SK-N-SH treated with all-trans-retinoic acid at 6 μM for 48 hours (cell line): ENCODE data around the gene RFX6.

ENCODE experiments used
- ATAC-seq: fragments of 200-7000 bp; cut with Tn5 transposase; 3 replicates; pipeline ENCODE4 v1.9.1; 2020; ENCODE audit warnings: mild to moderate bottlenecking, moderate library complexity
- ARNTL ChIP-seq: fragments of 450-650 bp; formaldehyde crosslinking; IDR thresholded peaks from 2 replicates; pipeline ENCODE4 v1.5.0; 2020; ENCODE audit warnings: low read depth, mild to moderate bottlenecking, moderate library complexity, borderline replicate concordance
- BACH2 ChIP-seq: fragments of 250-450 bp; sonication (Bioruptor Pico); IDR thresholded peaks from 2 replicates; pipeline ENCODE4 v1.9.0; 2021; ENCODE audit warnings: mild to moderate bottlenecking, borderline replicate concordance
- CREB5 ChIP-seq: fragments of 250-450 bp; sonication (Bioruptor Pico); IDR thresholded peaks from 2 replicates; pipeline ENCODE4 v1.5.1; 2020; ENCODE audit warnings: low read depth, mild to moderate bottlenecking, moderate library complexity
- CSDC2 ChIP-seq: fragments of 250-450 bp; sonication (Bioruptor Pico); IDR thresholded peaks from 2 replicates; pipeline ENCODE4 v1.5.0; 2020; ENCODE audit warnings: mild to moderate bottlenecking, moderate library complexity
- CSRNP3 ChIP-seq: fragments of 250-450 bp; sonication (Bioruptor Pico); IDR thresholded peaks from 2 replicates; pipeline ENCODE4 v1.5.1; 2021; ENCODE audit warnings: mild to moderate bottlenecking, moderate library complexity
- ESRRG ChIP-seq: fragments of 250-450 bp; sonication (Bioruptor Pico); IDR thresholded peaks from 2 replicates; pipeline ENCODE4 v1.6.1; 2021; ENCODE audit warnings: mild to moderate bottlenecking
- GLIS3 ChIP-seq: fragments of 250-450 bp; sonication (Bioruptor Pico); IDR thresholded peaks from 2 replicates; pipeline ENCODE4 v1.5.0; 2020; ENCODE audit warnings: mild to moderate bottlenecking, moderate library complexity
- ISL1 ChIP-seq: fragments of 250-450 bp; sonication (Bioruptor Pico); IDR thresholded peaks from 2 replicates; pipeline ENCODE4 v2.1.2; 2022; ENCODE audit warnings: mild to moderate bottlenecking, moderate library complexity
- OSR1 ChIP-seq: fragments of 250-450 bp; sonication (Bioruptor Pico); IDR thresholded peaks from 2 replicates; pipeline ENCODE4 v1.8.0; 2022; ENCODE audit warnings: moderate library complexity, mild to moderate bottlenecking, inconsistent platforms
- PATZ1 ChIP-seq: fragments of 250-450 bp; sonication (Bioruptor Pico); IDR thresholded peaks from 2 replicates; pipeline ENCODE4 v1.8.0; 2020; ENCODE audit warnings: mild to moderate bottlenecking, moderate library complexity, borderline replicate concordance
- POU6F1 ChIP-seq: fragments of 250-450 bp; sonication (Bioruptor Pico); IDR thresholded peaks from 2 replicates; pipeline ENCODE4 v1.8.0; 2021; ENCODE audit warnings: low read depth, mild to moderate bottlenecking, moderate library complexity, borderline replicate concordance
- PPARA ChIP-seq: fragments of 250-450 bp; sonication (Bioruptor Pico); IDR thresholded peaks from 2 replicates; pipeline ENCODE4 v1.5.0; 2020; ENCODE audit warnings: mild to moderate bottlenecking, borderline replicate concordance
- RARB ChIP-seq: fragments of 250-450 bp; sonication (Bioruptor Pico); IDR thresholded peaks from 2 replicates; pipeline ENCODE4 v1.8.0; 2021; ENCODE audit warnings: mild to moderate bottlenecking, moderate library complexity
- SNAI2 ChIP-seq: fragments of 250-450 bp; sonication (Bioruptor Pico); IDR thresholded peaks from 2 replicates; pipeline ENCODE4 v1.5.0; 2020; ENCODE audit warnings: mild to moderate bottlenecking, moderate library complexity
- TCF4 ChIP-seq: fragments of 250-450 bp; sonication (Bioruptor Pico); IDR thresholded peaks from 2 replicates; pipeline ENCODE4 v1.8.0; 2021; ENCODE audit warnings: mild to moderate bottlenecking, moderate library complexity, borderline replicate concordance
- TOX ChIP-seq: fragments of 250-450 bp; sonication (Bioruptor Pico); IDR thresholded peaks from 2 replicates; pipeline ENCODE4 v1.8.0; 2021; ENCODE audit warnings: mild to moderate bottlenecking, moderate library complexity, borderline replicate concordance
- ZC3H10 ChIP-seq: fragments of 250-450 bp; sonication (Bioruptor Pico); IDR thresholded peaks from 2 replicates; pipeline ENCODE4 v1.5.1; 2021; ENCODE audit warnings: mild to moderate bottlenecking, moderate library complexity
- ZFP3 ChIP-seq: fragments of 250-450 bp; sonication (Bioruptor Pico); IDR thresholded peaks from 2 replicates; pipeline ENCODE4 v1.5.0; 2020; ENCODE audit warnings: mild to moderate bottlenecking, moderate library complexity
- ZFP30 ChIP-seq: fragments of 450-650 bp; formaldehyde crosslinking; IDR thresholded peaks from 2 replicates; pipeline ENCODE4 v1.5.0; 2022; ENCODE audit warnings: mild to moderate bottlenecking, moderate library complexity
- ZNF8 ChIP-seq: fragments of 450-650 bp; formaldehyde crosslinking; IDR thresholded peaks from 2 replicates; pipeline ENCODE4 v1.5.0; 2020; ENCODE audit warnings: mild to moderate bottlenecking, moderate library complexity
- TF ChIP-seq, protein P1 (sequence below): fragments of 250-450 bp; sonication (Bioruptor Pico); IDR thresholded peaks from 2 replicates; pipeline ENCODE4 v1.5.0; 2020; ENCODE audit warnings: mild to moderate bottlenecking, moderate library complexity

Gene RFX6

GRCh38 chr6:116954335-116954734 is 77.3 kb downstream of the RFX6 start:
- no peak for ATAC-seq
- TF ChIP-seq ZNF8 (no peak), GLIS3 (CRISPR knock-in tag) (no peak), TOX (CRISPR knock-in tag) (no peak), ZFP3 (CRISPR knock-in tag) (no peak), CREB5 (CRISPR knock-in tag) (no peak), CSDC2 (CRISPR knock-in tag) (no peak), ESRRG (CRISPR knock-in tag) (no peak), ARNTL (CRISPR knock-in tag) (no peak), POU6F1 (no peak), OSR1 (CRISPR knock-in tag) (no peak), RARB (CRISPR knock-in tag) (no peak), ISL1 (CRISPR knock-in tag) (no peak), SNAI2 (CRISPR knock-in tag) (no peak)

DNA sequence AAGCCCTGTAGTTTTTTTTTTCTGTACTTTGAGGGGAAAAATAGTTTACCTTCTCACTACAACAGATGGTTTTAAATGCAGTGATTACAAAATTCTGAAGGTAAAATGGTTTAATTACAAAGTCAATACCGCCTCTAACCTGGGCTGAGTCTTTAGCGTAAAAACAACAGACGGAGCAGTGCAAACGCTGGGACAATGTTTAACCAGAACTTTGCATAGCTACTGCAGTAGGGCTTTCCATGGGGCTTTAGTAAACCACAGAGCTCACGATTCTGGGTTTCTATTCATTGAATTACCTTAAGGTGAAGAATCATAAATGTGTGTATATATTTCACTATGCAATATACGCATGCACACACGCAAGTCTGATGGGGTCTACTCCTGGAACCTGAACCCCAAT is 77.9 kb downstream of the RFX6 start:
- no peak for ATAC-seq
- TF ChIP-seq ZNF8 (no peak), ZFP3 (CRISPR knock-in tag) (no peak), RARB (CRISPR knock-in tag) (no peak)

DNA sequence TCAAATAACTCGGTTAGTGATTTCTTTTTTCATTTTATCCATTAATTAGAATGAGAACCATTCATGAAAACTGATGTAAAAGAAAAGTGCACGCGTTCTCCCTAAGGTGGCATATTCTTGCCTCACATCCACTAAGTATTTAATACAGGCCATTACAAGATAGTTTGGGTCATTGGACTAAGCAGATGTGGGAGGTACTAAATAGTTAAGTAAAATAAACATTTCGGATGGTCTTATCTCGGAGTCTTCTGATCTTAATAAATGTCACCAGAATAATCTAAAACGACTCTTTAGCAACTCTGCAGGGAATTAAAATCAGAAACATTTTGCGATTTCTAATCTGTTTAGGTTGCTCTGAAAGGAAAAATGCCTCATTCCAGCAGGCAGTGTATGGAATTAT is 78.7 kb downstream of the RFX6 start:
- ATAC-seq: no peak
- TF ChIP-seq BACH2 (CRISPR knock-in tag) (no peak), ESRRG (CRISPR knock-in tag) (no peak), PATZ1 (no peak), ZFP3 (CRISPR knock-in tag) (no peak), ARNTL (CRISPR knock-in tag) (no peak), CSRNP3 (no peak), ZC3H10 (CRISPR knock-in tag) (no peak), TCF4 (CRISPR knock-in tag) (no peak), CSDC2 (CRISPR knock-in tag) (no peak), SNAI2 (CRISPR knock-in tag) (no peak)

DNA sequence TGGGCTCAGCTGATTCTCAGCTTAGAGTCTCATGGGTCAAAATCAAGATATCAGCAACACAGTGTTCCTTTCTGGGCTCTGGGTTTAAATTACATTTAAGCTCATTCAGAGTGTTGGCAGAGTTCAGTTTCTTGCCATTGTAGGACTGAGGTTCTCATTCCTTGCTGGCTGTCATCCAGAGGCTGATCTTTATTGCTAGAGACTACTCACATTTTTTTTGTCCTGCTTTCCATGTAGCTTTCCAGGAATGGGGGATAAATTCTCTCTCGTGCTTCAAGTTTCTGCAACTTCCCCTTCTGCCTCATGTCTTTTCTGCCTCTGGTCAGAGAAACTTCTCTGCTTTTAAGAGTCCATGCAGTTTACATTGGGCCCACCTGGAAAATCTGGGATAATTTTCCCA is 86.9 kb downstream of the RFX6 start:
- ATAC-seq: no peak
- TF ChIP-seq TCF4 (CRISPR knock-in tag) (no peak), ISL1 (CRISPR knock-in tag) (no peak), ZNF8 (no peak), PPARA (CRISPR knock-in tag) (no peak), RARB (CRISPR knock-in tag) (no peak), ZFP30 (no peak), PATZ1 (no peak), ZFP3 (CRISPR knock-in tag) (no peak)
- TF ChIP-seq, protein P1, sequence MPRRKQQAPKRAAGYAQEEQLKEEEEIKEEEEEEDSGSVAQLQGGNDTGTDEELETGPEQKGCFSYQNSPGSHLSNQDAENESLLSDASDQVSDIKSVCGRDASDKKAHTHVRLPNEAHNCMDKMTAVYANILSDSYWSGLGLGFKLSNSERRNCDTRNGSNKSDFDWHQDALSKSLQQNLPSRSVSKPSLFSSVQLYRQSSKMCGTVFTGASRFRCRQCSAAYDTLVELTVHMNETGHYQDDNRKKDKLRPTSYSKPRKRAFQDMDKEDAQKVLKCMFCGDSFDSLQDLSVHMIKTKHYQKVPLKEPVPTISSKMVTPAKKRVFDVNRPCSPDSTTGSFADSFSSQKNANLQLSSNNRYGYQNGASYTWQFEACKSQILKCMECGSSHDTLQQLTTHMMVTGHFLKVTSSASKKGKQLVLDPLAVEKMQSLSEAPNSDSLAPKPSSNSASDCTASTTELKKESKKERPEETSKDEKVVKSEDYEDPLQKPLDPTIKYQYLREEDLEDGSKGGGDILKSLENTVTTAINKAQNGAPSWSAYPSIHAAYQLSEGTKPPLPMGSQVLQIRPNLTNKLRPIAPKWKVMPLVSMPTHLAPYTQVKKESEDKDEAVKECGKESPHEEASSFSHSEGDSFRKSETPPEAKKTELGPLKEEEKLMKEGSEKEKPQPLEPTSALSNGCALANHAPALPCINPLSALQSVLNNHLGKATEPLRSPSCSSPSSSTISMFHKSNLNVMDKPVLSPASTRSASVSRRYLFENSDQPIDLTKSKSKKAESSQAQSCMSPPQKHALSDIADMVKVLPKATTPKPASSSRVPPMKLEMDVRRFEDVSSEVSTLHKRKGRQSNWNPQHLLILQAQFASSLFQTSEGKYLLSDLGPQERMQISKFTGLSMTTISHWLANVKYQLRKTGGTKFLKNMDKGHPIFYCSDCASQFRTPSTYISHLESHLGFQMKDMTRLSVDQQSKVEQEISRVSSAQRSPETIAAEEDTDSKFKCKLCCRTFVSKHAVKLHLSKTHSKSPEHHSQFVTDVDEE (CRISPR knock-in tag): no peak
- TF ChIP-seq, all 23 proteins: peak for 0
